HG02970 (cell line): Measurements from ENCODE around the gene PPP1R13B.

Experiments used
- ATAC-seq: cut with Tn5 transposase; IDR thresholded peaks from one replicate; pipeline ENCODE4 v1.9.1; 2021; ENCODE audit warnings: mild to moderate bottlenecking, moderate library complexity, moderate number of reproducible peaks; ENCODE audit not compliant: unreplicated experiment, low FRiP score

The PPP1R13B gene

DNA sequence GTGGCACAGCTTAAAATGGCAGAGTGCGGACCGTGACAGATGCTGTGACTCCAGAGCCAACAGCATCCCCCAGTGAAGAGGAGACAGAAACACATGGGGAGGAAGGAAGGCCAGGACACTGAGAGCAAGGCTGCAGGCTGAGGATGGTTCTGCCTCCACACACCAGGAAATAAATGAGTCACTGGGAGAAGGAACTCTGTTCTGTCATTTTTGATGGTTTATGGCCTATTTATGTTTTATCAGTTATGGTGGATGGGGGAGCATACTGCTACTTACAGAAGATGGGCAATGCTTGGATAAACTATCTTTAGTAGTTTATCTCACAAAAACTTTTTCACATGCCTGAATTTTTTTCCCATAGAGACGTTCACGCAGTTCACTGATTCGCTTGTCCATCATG is 97.9 kb downstream of the PPP1R13B start:
- no peak for ATAC-seq

GRCh38 chr14:103748534-103748857 is 98.9 kb downstream of the PPP1R13B start:
- ATAC-seq, result no peak

- ATAC-seq, result no peak
Observed at GRCh38 chr14:103746701-103747100, 100.7 kb downstream of the PPP1R13B start.

DNA sequence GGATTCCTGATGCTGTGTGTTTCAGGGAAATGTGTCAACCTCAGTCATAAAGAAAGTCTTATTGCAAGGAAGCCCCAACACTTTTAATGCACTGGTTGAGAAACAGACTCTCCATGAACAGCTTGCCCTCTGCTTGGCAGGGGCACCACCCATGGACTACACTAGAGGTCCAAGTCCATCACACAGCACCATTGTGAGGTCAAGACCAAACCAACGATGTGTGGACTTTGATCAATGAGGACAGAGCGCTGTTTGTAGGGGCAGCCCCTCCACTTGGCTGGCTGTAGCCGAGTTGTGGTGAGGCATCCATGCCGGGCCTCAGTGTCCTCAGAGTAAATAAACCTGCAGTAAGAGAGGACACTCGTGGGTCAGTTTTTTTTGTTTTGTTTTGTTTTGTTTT is 102.0 kb downstream of the PPP1R13B start:
- ATAC-seq, result no peak

GRCh38 chr14:103744621-103745395 is 102.6 kb downstream of the PPP1R13B start:
- no peak for ATAC-seq

- ATAC-seq, result no peak
Observed at GRCh38 chr14:103743691-103744090, 103.7 kb downstream of the PPP1R13B start.

DNA sequence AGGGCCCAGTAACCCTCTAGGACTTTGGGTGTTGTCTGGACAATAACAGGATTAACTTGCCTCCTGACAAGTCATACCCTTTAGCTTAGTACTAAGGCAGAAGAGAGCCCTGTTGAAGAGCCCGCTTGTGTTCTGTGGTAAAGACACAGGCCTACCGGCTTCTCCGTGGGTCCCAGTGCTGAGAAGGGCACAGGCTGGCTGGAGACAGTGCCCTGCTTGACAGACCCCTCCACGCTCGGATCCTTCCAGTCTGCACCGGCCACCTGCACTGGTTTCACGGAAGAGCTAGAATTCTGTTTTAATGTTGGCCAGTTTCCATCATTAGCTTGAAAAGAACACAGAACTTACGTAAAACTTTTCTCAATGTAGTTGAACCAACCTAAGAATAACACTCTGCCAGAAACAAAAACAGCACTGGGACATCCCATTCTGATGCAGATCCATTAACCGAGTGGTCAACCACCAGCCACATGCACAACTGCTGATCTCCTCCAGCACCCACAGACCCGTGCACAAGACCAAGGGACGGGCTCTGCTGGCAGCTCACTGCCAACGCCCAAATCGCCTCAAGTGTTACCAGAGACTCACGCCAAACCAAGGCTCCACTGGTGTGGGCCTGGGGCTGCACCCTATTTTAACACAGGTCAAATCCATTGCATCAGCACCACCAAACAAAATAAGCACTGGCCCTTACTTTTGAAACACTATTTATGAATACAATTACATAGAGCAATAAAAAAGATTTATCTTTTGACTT is 104.7 kb downstream of the PPP1R13B start:
- ATAC-seq, result no peak

DNA sequence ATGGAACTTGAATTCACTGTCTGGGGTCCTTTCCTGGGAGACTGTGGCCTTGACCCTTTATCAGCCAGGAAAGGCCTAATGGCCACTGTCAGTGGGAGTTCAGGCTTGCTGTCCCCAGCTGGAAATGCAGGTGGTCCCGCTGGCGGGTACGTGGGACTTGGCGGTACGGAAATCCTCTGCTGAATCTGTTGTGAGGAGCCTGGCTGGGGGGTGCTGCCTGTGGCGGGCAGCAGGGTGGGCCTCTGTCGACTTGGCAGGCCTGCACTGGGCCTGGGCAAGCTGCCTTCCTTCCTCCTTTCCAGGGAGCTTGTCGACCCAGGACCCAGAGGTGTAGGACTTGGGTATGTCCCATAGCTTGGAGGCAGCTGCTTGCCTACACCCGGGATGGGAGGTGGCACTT is 105.5 kb downstream of the PPP1R13B start:
- no peak for ATAC-seq

- ATAC-seq, result no peak
Observed at GRCh38 chr14:103740991-103741689, 106.2 kb downstream of the PPP1R13B start.

- no peak for ATAC-seq
Observed at GRCh38 chr14:103739793-103740501, 107.4 kb downstream of the PPP1R13B start.

DNA sequence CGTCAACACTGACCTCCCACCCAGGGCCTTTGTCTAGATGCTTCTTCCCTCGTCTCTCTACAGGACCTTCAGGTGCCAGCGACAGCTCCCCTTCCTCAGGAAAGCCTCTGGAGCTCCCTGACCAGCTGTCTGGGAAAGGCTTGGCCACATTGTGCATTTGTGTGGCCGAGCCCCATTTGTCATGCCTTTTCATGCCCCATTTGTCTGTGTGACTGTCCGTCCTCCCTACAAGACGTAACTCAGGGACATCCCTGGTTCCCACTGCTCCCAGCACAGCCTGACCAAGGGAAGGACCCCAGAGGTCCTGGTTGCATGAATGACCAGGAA is 107.9 kb downstream of the PPP1R13B start:
- no peak for ATAC-seq

DNA sequence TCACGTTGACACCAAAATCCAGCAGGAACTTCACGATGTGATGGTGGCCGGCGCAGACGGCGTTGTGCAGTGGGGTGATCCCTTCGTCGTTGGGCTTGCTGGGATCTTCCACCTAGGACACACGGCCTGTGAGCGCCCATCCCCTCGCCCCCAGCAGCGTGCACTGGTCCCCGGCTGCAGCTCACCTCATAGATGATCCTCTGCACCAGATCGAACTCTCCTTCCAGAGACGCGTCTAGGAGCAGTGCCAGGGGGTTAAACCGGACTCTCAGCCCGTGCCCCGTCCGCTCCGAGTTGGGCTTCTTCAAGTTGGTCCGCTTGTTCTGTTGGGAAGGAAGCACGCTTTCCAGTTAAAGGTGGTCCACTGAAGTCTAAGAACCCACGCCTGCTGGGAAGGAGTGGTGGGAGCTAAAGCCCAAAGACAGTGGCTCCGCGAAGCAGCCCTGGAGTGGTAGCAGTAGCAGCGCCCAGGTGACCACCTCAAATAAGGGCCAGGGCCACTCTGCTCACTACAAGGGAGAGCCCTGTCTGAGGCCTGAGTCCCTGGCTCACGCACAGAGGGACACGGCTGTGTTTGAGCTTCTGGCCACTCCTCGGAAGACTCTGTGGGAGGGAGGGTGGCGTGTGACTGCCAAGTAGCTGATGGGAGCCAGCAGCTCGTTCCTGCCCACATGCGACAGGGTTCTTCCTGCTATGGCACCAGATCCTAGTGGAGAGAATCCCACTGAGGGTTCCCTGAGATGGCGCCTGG is 108.5 kb downstream of the PPP1R13B start:
- ATAC-seq, result no peak

- no peak for ATAC-seq
Observed at GRCh38 chr14:103738166-103738565, 109.2 kb downstream of the PPP1R13B start.

DNA sequence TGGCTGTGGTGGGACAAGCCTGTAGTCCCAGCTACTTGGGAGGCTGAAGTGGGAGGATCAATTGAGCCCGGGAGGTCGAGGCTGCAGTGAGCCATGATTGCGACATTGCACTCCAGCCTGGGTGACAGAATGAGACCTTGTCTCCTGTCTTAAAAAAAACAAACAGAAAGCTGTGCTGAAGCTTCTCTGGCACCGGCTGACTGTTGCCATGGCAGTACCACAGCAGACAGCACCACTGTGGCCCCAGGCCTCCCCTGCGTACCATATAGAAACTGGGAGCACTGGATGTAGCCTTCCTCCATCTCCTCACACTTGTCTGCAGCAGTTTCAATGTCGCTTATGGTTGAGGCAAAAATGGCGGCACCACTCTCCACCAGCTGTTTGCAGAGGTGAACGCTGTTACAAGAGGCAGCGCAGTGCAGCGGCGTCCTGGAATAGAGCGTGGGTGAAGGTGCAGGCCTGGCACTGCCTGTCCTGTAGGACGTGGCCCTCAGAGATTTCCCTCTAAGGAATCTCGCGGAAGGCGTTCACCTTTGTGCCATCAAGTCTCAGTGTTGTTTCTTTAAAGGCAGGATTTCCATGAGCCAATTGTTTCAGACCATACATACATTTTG is 109.8 kb downstream of the PPP1R13B start:
- ATAC-seq, result no peak

DNA sequence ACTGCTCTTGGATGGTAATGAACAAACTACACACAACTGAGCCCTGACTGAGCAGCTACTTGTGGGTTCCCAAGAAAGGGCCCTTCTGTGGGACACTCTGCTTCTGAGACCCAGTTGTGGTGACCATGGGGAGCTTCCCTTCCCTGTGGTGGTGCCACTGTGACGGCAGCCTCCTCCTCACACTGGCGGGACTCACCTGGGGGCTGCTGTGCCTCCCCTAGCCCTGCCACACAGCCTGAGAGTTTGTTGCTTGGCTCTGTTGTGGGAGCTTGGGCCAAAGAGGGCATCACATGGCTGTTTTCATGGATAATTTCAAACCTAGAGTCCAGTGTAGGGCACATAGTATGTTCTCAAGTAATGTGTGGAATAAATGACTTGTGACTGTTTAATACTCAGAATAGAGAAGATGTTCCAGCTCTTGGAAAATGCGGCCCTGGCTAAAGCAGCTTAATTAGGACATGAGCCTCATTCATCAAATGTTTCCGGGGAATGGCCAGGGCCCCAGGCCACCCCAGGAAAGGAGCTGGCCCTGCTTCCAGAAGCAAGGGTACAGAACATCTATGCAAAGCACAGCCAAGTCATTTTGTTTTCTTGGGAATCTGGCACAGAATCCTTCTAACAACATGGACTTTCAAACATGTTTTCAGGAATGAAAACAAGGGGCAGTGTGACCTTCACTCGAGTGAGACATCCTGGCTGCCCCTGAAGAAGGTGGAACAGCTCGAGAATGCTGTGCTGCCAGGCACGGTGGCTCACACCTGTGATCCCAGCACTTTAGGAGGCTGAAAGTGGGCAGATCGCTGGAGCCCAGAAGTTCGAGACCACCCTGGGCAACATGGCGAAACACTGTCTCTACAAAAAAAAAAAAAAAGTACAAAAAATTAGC is 110.6 kb downstream of the PPP1R13B start:
- ATAC-seq, result no peak

- no peak for ATAC-seq
Observed at GRCh38 chr14:103735815-103736545, 111.4 kb downstream of the PPP1R13B start.

DNA sequence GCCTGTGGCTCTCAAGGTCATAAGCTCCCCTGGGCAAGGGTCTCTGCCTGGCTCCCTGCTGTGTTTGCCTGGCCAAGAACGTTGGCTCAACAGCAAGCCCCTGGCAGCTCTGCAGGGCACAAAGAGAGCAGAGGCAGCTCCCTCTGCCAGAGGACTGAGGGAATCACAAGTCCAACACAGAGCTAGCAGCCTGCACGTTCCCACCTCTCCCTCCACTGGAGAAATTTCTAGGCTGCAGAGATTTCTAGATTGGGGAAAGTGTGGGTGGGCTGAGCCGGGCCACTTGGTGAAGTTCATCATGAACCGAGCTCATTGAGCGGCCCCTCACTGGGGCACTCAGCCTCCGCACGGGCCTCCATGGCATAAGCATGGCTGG is 111.9 kb downstream of the PPP1R13B start:
- ATAC-seq, result no peak

- ATAC-seq, result no peak
Observed at GRCh38 chr14:103735022-103735421, 112.4 kb downstream of the PPP1R13B start.
